Dendritic cell treated with granulocyte-macrophage colony-stimulating factor and Interleukin-4, amounts not matched to agents 40 ng/mL and 50 ng/mL, for 4 days (primary cell): ENCODE measurements around the gene BABAM2.

Source experiments
- H3K27ac Mint-ChIP-seq: one replicate; pipeline ENCODE4 v1.8.0; 2022; ENCODE audit warnings: mild to moderate bottlenecking, mixed read lengths
- H3K27me3 Mint-ChIP-seq: one replicate; pipeline ENCODE4 v1.8.0; 2022; ENCODE audit warnings: mild to moderate bottlenecking, mixed read lengths
- H3K36me3 Mint-ChIP-seq: one replicate; pipeline ENCODE4 v1.8.0; 2022; ENCODE audit warnings: low read depth, mixed read lengths
- H3K4me1 Mint-ChIP-seq: one replicate; pipeline ENCODE4 v1.8.0; 2022; ENCODE audit warnings: low read depth, mixed read lengths
- H3K4me3 Mint-ChIP-seq: one replicate; pipeline ENCODE4 v1.8.0; 2022; ENCODE audit warnings: mild to moderate bottlenecking, moderate library complexity, mixed read lengths
- H3K9me3 Mint-ChIP-seq: one replicate; pipeline ENCODE4 v1.8.0; 2022; ENCODE audit warnings: mixed read lengths
- intact Hi-C: fragments of 100-400 bp; cut with micrococcal nuclease; formaldehyde crosslinking; loops from one replicate; pipeline ENCODE4 v1.15.0; 2022

BABAM2 gene

DNA sequence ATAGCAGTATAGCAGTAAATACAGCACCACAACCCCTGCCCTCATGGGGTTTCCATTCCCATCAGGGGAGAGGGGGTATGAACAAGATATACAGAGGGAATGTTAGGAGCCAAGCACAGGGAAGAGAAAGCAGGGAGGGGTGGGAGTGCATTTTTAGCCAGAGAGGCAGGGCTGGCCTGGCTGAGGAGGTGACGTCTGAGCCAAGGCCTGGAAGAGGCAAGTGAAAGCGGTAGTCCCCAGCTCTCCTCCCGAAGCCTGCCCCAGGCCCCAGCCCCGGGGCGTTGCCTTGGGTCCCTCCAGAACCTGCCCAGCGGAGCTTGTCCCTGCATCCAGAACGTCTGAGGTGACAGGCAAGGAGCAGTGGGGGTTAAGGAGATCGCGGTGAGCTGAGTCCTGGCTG is 457.1 kb downstream of the BABAM2 start:
- H3K27me3 Mint-ChIP-seq, result peaks cover 15% of the 10 kb centered on the region
- peaks cover 30% of the 10 kb centered on the region for H3K4me1 Mint-ChIP-seq
- intact Hi-C loops, result no loop called here
- H3K27ac Mint-ChIP-seq, result no peak overlapping the region
- no peak overlapping the region for H3K4me3 Mint-ChIP-seq
- no peaks in the 10 kb centered on the region for H3K36me3 Mint-ChIP-seq
- no peaks in the 10 kb centered on the region for H3K9me3 Mint-ChIP-seq

- Mint-ChIP-seq H3K4me3 (no peak overlapping the region), H3K27me3 (peaks cover 18% of the 10 kb centered on the region), H3K9me3 (no peaks in the 10 kb centered on the region), H3K36me3 (no peaks in the 10 kb centered on the region), H3K4me1 (peaks cover 24% of the 10 kb centered on the region), H3K27ac (no peak overlapping the region)
- intact Hi-C loops, result no loop called here
These were observed 457.6 kb downstream of the BABAM2 start for GRCh38 chr2:28348149-28348567.

DNA sequence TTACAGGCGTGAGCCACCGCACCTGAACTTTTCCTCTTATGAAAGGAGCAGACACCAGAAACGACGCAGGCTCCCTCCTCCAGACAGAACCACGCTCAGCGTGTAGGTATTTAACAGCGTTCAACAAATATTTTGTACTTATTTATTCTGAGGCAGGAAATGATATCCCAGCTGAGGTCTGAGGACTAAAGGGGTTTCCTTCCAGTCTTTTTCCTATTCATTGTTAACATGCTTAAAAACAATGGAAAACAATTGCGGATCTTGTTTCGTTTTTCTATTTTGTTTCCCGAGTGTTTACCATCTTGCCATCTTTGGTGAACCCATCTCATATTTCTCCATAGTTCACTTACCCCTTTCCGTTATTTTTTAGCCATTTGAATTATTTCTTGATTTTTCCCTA is 458.4 kb downstream of the BABAM2 start:
- no peak overlapping the region for H3K4me3 Mint-ChIP-seq
- H3K9me3 Mint-ChIP-seq, result no peaks in the 10 kb centered on the region
- H3K36me3 Mint-ChIP-seq, result no peaks in the 10 kb centered on the region
- H3K27me3 Mint-ChIP-seq, result peaks cover 18% of the 10 kb centered on the region
- intact Hi-C loops, result no loop called here
- H3K27ac Mint-ChIP-seq, result no peak overlapping the region
- H3K4me1 Mint-ChIP-seq, result peaks cover 18% of the 10 kb centered on the region

GRCh38 chr2:28349546-28350165 is 459.1 kb downstream of the BABAM2 start:
- Mint-ChIP-seq H3K4me3 (no peak overlapping the region), H3K4me1 (peaks cover 12% of the 10 kb centered on the region), H3K27ac (no peak overlapping the region), H3K27me3 (peaks cover 18% of the 10 kb centered on the region), H3K9me3 (no peaks in the 10 kb centered on the region), H3K36me3 (no peaks in the 10 kb centered on the region)
- intact Hi-C loops, result no loop called here

GRCh38 chr2:28350196-28350595 is 459.7 kb downstream of the BABAM2 start:
- H3K9me3 Mint-ChIP-seq, result no peaks in the 10 kb centered on the region
- intact Hi-C loops, result no loop called here
- H3K4me3 Mint-ChIP-seq, result no peak overlapping the region
- no peak overlapping the region for H3K27ac Mint-ChIP-seq
- H3K27me3 Mint-ChIP-seq, result peaks cover 21% of the 10 kb centered on the region
- peaks cover 14% of the 10 kb centered on the region for H3K4me1 Mint-ChIP-seq
- no peaks in the 10 kb centered on the region for H3K36me3 Mint-ChIP-seq

- Mint-ChIP-seq H3K36me3 (no peaks in the 10 kb centered on the region), H3K27me3 (peaks cover 20% of the 10 kb centered on the region), H3K9me3 (no peaks in the 10 kb centered on the region), H3K4me3 (no peak overlapping the region), H3K4me1 (peaks cover 18% of the 10 kb centered on the region), H3K27ac (no peak overlapping the region)
- intact Hi-C loops, result no loop called here
These were observed 460.3 kb downstream of the BABAM2 start for GRCh38 chr2:28350791-28351285.

GRCh38 chr2:28351621-28352020 is 461.1 kb downstream of the BABAM2 start:
- intact Hi-C loops, result no loop called here
- H3K36me3 Mint-ChIP-seq, result no peaks in the 10 kb centered on the region
- no peak overlapping the region for H3K4me3 Mint-ChIP-seq
- H3K27me3 Mint-ChIP-seq, result peaks cover 22% of the 10 kb centered on the region
- H3K4me1 Mint-ChIP-seq, result peaks cover 26% of the 10 kb centered on the region
- no peak overlapping the region for H3K27ac Mint-ChIP-seq
- no peaks in the 10 kb centered on the region for H3K9me3 Mint-ChIP-seq

DNA sequence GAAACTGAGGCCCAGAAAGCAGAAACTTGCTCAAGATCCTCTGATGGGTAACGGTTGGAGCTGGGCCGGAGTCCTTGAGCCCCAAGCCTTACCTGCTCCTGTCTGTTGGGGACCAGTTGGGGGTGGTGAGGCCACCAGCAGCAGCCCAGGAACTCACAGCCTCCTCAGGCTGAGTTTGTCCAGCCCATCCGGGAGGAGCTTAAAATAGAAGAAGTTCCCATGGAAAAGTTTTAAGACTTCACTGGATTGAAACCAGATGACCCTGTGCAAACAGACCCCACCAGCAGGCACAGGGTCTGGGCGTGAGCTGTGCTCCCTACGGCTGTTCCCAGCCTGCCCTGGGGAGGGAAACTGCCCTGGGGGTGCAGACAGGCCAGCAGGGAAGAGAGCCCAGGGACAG is 461.6 kb downstream of the BABAM2 start:
- H3K9me3 Mint-ChIP-seq, result no peaks in the 10 kb centered on the region
- H3K27ac Mint-ChIP-seq, result no peak overlapping the region
- peaks cover 26% of the 10 kb centered on the region for H3K4me1 Mint-ChIP-seq
- no peak overlapping the region for H3K4me3 Mint-ChIP-seq
- peaks cover 23% of the 10 kb centered on the region for H3K27me3 Mint-ChIP-seq
- intact Hi-C loops, result no loop called here
- H3K36me3 Mint-ChIP-seq, result no peaks in the 10 kb centered on the region

DNA sequence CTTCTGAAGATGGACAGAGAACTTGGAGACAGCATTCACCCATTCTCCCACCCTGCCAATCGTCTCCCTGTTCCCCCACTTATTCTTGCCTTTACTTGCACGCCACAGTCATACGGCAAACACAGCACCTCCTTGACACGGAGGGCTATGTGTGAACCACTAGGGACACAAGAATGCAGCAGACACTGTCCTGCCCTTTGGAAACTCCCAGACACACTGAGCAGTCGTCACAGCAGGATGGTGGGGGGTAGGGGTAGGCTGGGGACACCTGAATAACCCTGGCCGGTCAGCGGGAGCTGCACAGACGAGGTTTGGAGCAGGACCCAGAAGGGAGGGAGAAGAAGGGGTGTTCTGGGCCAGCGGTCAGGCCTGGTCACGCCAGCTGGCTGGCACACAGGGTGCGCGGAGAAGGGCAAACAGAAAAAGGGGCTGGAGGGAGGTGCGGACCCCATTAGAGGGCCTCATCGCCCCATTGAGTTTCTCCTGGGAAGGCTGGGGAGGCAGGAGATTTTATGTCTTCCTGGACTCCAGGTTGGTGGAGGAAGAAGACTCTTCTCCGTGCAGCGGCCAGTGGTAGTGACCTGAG is 462.2 kb downstream of the BABAM2 start:
- intact Hi-C loops, result no loop called here
- no peak overlapping the region for H3K4me3 Mint-ChIP-seq
- no peaks in the 10 kb centered on the region for H3K9me3 Mint-ChIP-seq
- no peaks in the 10 kb centered on the region for H3K36me3 Mint-ChIP-seq
- peaks cover 22% of the 10 kb centered on the region for H3K4me1 Mint-ChIP-seq
- no peak overlapping the region for H3K27ac Mint-ChIP-seq
- peaks cover 23% of the 10 kb centered on the region for H3K27me3 Mint-ChIP-seq

GRCh38 chr2:28354920-28355520 is 464.5 kb downstream of the BABAM2 start:
- peaks cover 37% of the 10 kb centered on the region for H3K4me1 Mint-ChIP-seq
- no peaks in the 10 kb centered on the region for H3K9me3 Mint-ChIP-seq
- intact Hi-C loops, result no loop called here
- no peak overlapping the region for H3K27ac Mint-ChIP-seq
- H3K36me3 Mint-ChIP-seq, result no peaks in the 10 kb centered on the region
- H3K27me3 Mint-ChIP-seq, result peaks cover 30% of the 10 kb centered on the region
- H3K4me3 Mint-ChIP-seq, result no peak overlapping the region

DNA sequence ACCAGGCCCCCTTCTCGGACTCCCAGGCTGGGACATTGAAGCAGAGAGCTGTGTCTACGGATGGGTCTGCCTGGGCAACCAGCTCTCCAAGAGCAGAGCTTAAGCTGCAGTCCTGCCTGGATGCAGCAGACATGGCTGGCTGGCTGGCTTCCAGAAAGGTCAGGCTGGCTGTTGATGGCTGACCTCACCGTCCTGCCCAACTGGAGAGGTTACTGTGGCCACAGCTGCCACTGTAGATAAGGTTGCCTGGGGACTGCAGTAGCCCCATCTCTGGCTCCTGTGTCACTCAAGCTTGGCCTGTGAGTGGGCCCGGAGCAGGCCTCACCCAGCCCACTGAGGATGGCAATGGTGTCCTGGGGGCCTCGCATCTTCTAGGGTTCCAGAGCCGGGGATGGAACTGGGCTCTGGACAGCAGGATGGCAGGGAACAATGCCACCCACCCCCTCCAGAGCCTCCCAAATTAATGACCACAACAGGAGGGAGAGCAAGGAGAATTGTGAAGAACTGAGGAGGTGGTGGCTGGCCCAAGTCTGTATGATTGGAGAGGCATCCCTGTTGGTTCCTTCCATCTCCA is 465.1 kb downstream of the BABAM2 start:
- Mint-ChIP-seq H3K4me3 (no peak overlapping the region), H3K36me3 (no peaks in the 10 kb centered on the region), H3K27ac (peak overlapping the region; percentile 30), H3K27me3 (peaks cover 36% of the 10 kb centered on the region), H3K4me1 (peaks cover 43% of the 10 kb centered on the region), H3K9me3 (no peaks in the 10 kb centered on the region)
- intact Hi-C loops, result no loop called here

- Mint-ChIP-seq H3K4me1 (peaks cover 50% of the 10 kb centered on the region), H3K27me3 (peaks cover 42% of the 10 kb centered on the region), H3K27ac (peak overlapping the region; percentile 30), H3K36me3 (no peaks in the 10 kb centered on the region), H3K4me3 (no peak overlapping the region), H3K9me3 (no peaks in the 10 kb centered on the region)
- intact Hi-C loops, result no loop called here
These were observed 465.8 kb downstream of the BABAM2 start for GRCh38 chr2:28356095-28356911.

DNA sequence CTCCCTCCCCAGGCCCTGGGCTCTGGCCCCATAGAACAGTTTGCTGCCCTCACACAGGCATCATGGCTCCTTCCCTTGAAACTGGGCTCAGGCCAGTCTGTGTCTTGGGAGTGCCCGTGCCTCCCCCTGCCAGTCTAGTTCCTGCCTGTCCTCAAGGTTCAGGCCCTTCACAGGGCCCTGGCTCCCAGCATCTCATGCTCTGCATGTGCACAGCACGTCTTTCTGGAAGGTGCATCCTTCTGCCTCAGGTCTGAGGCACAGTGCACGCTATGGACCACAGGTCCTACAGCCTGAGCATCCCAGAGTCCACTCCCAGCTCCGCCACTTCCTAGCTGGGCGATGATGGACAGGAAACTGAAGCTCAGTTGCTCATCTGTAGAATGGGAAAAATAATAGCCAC is 466.5 kb downstream of the BABAM2 start:
- H3K27me3 Mint-ChIP-seq, result peaks cover 47% of the 10 kb centered on the region
- no peaks in the 10 kb centered on the region for H3K9me3 Mint-ChIP-seq
- no peak overlapping the region for H3K4me3 Mint-ChIP-seq
- H3K27ac Mint-ChIP-seq, result no peak overlapping the region
- H3K36me3 Mint-ChIP-seq, result no peaks in the 10 kb centered on the region
- intact Hi-C loops, result no loop called here
- H3K4me1 Mint-ChIP-seq, result peaks cover 57% of the 10 kb centered on the region
